ENCODE measurements around the gene ZNF101. TPM values are rescaled to one million over a fixed set of nuclear protein-coding genes. Genes with fewer than 3 reads are reported as not detected.

ZNF101 gene
- total RNA-seq, 4 donors from 2014 or later, result 0.39 to 9.7 (median 2.5) TPM

DNA sequence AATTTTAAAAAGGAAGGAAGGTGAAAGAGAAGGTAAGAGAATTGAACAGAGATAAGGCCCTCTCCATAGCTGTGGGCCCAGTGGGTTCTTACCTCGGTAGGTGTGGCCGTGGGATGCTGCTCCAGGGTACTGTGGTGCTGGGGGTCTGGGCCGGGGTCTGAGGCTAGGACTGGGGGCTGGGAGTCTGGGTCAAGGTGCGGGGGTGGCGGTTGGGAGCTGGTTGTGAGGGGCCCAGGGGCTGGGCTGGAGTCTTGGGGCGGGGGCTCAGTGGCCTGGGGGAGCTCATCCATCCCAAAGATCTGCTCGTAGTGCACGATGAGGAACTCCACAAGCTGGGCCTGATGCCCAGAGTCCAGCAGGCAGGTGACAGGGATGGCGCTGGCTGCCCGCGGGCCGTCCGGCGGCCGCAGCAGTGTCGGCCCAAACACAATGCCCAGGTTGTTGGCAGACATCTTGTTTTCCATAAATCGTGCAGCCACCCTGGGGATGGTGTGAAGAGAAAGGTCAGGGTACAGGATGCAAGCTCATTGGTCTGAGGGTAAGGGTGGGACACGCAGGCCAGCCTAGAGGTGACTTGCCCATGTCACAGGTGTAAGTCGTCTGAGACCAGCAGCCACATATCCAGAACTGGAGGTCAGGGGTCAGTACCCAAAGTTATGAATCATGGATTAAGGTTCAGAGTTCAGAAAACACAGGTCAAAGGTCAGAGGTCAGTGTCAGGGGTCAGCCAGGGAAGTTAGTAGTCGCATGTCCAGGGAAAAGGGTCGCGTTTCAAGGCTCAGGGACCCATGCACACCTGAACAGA lies 34.7 kb upstream of the ZNF101 start:
- intact Hi-C loops (cut with DNase I; ENCODE audit: low total_unique reads), result no loop called here
- no peaks in the 10 kb centered on the region for H3K9me3 ChIP-seq
- no peak overlapping the region for H3K4me3 ChIP-seq
- no peaks in the 10 kb centered on the region for H3K4me1 ChIP-seq
- peaks cover 0 to under 1% (median under 1%) of the 10 kb centered on the region in 3 donors for H3K27me3 ChIP-seq
- no peak for ATAC-seq
- in situ Hi-C loops (cut with MboI; ENCODE audit: low sequenced_read_pairs in 4 of 4), result no loop called here
- no peak for TF ChIP-seq POLR2A (IDR thresholded peaks at IDR 0.05)
- TF ChIP-seq, protein P1, sequence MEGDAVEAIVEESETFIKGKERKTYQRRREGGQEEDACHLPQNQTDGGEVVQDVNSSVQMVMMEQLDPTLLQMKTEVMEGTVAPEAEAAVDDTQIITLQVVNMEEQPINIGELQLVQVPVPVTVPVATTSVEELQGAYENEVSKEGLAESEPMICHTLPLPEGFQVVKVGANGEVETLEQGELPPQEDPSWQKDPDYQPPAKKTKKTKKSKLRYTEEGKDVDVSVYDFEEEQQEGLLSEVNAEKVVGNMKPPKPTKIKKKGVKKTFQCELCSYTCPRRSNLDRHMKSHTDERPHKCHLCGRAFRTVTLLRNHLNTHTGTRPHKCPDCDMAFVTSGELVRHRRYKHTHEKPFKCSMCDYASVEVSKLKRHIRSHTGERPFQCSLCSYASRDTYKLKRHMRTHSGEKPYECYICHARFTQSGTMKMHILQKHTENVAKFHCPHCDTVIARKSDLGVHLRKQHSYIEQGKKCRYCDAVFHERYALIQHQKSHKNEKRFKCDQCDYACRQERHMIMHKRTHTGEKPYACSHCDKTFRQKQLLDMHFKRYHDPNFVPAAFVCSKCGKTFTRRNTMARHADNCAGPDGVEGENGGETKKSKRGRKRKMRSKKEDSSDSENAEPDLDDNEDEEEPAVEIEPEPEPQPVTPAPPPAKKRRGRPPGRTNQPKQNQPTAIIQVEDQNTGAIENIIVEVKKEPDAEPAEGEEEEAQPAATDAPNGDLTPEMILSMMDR (IDR thresholded peaks at IDR 0.05 in 4 of 5, conservative IDR thresholded peaks at IDR 0.05 in 1 of 5), result no peak
- no peak for DNase-seq
- H3K27ac ChIP-seq, result no peak overlapping the region
- no peaks in the 10 kb centered on the region for H3K36me3 ChIP-seq

DNA sequence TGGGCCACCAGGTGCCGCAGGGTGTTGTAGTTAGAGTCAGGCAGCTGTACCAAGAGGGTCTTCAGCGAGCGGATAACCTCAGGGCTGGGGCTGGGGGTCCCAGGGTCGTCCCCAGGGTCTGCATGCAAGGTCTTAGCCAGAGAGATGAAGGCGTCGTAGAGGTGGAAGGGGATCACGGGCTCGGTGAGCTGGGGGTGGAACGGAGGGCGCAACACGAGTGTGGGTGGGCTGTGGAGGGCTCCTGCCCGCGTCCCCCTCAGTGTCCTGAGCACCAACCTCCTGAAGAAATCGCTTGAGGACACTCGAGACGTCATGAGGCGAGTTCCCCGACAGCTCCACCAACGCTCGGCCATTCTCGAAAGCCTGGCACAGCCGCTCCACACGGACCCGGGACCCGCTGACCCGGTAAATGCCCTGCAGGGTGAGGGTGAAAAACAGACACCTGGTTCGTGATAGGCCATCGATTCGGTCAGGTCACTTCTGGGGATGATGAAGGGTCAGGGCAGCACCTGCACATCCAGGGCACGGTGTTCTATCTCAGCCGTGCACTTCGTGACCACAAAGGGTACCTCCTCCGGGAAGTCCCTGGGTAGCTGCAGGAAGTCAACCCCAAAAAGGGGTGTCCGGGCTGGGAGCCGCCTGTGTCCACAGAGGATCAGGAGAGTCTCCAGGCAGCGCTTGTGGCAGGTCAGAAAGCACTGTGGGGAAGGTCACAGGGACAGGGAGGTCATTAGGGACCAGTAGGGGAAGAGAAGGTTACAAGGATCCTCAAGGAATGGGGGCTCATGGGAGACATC lies 33.9 kb upstream of the ZNF101 start:
- Histone ChIP-seq H3K4me3 (no peak overlapping the region), H3K9me3 (no peaks in the 10 kb centered on the region), H3K36me3 (no peaks in the 10 kb centered on the region), H3K27ac (no peak overlapping the region), H3K27me3 (no peaks in the 10 kb centered on the region), H3K4me1 (no peaks in the 10 kb centered on the region)
- intact Hi-C loops (cut with DNase I; ENCODE audit: low total_unique reads), result no loop called here
- in situ Hi-C loops (cut with MboI; ENCODE audit: low sequenced_read_pairs in 4 of 4), result no loop called here
- no peak for TF ChIP-seq POLR2A (IDR thresholded peaks at IDR 0.05)
- TF ChIP-seq, protein P1 (IDR thresholded peaks at IDR 0.05 in 4 of 5, conservative IDR thresholded peaks at IDR 0.05 in 1 of 5), result no peak
- ATAC-seq, result no peak
- DNase-seq, result no peak

DNA sequence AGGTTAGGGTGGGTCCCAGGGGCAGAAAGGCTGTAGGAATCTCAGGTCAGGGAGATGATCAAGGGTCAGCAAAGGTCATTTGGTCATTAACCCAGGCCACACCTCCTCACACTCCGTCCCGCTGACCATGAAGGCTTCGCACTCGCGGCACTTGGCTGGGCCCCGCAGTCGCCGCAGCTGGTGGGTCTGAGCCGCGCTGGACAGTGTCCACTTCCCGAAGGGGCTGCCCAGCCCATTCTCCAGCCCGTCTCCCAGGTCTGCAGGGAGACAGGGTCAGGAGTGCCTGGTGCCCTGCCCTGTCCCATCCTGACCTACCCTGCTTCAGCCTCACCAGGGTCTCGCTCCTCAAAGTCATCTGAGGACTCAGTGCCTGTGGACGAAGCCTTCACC lies 33.3 kb upstream of the ZNF101 start:
- no peak for TF ChIP-seq POLR2A (IDR thresholded peaks at IDR 0.05)
- TF ChIP-seq, protein P1 (IDR thresholded peaks at IDR 0.05 in 4 of 5, conservative IDR thresholded peaks at IDR 0.05 in 1 of 5), result no peak
- no peaks in the 10 kb centered on the region for H3K4me1 ChIP-seq
- H3K4me3 ChIP-seq, result no peak overlapping the region
- no peaks in the 10 kb centered on the region for H3K27me3 ChIP-seq
- ATAC-seq (no peak), DNase-seq (no peak)
- in situ Hi-C loops (cut with MboI; ENCODE audit: low sequenced_read_pairs in 4 of 4) (no loop called here), intact Hi-C loops (cut with DNase I; ENCODE audit: low total_unique reads) (no loop called here)
- no peak overlapping the region for H3K27ac ChIP-seq
- no peaks in the 10 kb centered on the region for H3K36me3 ChIP-seq
- no peaks in the 10 kb centered on the region for H3K9me3 ChIP-seq

DNA sequence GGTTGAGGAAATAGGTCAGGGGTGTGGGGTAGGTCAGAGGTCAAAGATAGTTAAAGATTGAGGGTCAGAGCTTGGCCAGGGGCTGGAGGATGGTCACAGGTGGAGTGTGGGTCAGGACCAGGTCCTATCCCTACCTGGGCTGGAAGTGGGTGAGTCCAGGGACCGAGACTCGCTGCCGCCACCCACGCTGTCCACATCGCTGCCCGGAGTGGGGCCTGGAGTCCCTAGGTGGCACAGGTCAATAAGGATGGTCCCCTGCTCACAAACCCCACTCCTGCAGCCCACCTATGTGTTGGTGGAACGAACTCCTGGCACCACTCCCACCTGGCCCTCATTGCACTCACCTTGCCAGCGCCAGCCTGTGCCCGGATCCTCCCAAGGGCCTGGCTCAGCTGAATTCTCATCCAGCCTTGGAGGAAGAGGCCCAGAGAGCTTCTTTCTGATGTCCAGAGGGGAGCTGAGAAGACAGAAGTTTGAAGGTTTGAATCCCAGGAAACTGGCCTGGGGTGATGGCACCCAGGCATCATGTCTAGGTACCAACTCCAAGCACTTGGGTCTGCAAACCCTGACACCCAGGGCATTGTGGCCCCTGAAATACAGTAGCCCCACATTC lies 32.0 kb upstream of the ZNF101 start:
- intact Hi-C loops (cut with DNase I; ENCODE audit: low total_unique reads), result no loop called here
- H3K4me1 ChIP-seq, result no peaks in the 10 kb centered on the region
- TF ChIP-seq POLR2A (IDR thresholded peaks at IDR 0.05), result no peak
- TF ChIP-seq, protein P1 (IDR thresholded peaks at IDR 0.05 in 4 of 5, conservative IDR thresholded peaks at IDR 0.05 in 1 of 5), result no peak
- in situ Hi-C loops (cut with MboI; ENCODE audit: low sequenced_read_pairs in 4 of 4), result no loop called here
- no peak overlapping the region for H3K4me3 ChIP-seq
- no peak overlapping the region for H3K27ac ChIP-seq
- H3K27me3 ChIP-seq, result no peaks in the 10 kb centered on the region
- ATAC-seq, result no peak
- no peaks in the 10 kb centered on the region for H3K9me3 ChIP-seq
- H3K36me3 ChIP-seq, result no peaks in the 10 kb centered on the region
- DNase-seq, result no peak

Measured in gastrocnemius medialis (tissue), 4 donors.